HG03108 (cell line): ENCODE results near the gene ELAC1.
"Not testable (repeated sequence)": the region's sequence is repeated elsewhere in the genome, so short reads cannot be mapped to it uniquely, and the experiment has no call there.

Experiments used
- ATAC-seq: cut with Tn5 transposase; IDR thresholded peaks from one replicate; pipeline ENCODE4 v1.9.1; 2021; ENCODE audit warnings: moderate library complexity; ENCODE audit not compliant: unreplicated experiment

The ELAC1 gene

GRCh38 chr18:50970006-50970405 lies 2.2 kb downstream of the ELAC1 start:
- ATAC-seq = no peak

DNA sequence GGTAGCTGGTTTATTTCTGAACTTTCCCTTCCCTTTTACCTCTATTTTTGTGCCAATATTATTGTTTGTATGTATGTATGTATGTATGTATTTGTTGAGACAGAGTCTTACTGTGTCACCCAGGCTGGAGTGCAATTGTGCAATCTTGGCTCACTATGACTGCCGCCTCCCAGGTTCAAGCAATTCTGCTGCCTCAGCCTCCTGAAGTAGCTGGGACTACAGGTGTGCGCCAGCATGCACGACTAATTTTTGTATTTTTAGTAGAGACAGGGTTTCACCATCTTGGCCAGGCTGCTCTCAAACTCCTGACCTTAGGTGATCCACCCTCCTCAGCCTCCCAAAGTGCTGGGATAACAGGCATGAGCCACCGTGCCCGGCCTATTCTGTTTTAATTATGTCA lies 4.6 kb downstream of the ELAC1 start:
- ATAC-seq = not testable (repeated sequence)

DNA sequence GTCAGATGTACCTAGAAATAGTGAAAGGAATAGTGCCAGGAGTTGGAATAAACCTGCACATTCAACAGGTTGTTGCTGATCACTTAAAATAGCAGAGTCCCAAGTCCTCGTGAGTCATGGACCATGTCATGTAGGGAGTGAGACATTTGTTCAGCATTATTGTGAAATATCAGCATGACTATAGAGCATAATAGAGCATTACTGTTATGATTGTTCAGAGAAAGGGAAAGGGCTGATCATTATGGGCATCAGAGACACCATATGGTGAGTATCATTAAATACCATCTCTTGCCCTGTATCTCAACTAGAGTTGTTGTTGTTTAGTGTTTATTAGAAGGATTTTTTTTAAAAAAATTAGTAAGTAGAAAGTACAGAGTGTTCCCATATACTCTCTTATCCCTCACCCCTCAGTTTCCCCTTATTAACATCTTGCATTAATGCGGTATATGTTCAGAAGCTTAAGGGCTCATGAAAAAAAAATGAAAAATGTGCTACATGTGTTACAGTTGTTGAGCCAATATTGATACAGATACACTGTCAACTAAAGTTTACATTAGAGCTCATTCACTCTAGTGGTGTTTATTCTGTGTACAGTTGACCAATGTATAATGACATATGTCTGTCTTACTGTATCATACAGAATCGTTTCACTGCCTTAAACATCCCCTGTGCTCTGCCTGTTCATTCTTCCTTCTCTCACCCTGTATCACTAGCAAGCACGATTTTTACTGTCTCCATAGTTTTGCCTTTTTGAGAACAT lies 5.7 kb downstream of the ELAC1 start:
- ATAC-seq = no peak

GRCh38 chr18:50977037-50977760 lies 9.4 kb downstream of the ELAC1 start:
- ATAC-seq = no peak

DNA sequence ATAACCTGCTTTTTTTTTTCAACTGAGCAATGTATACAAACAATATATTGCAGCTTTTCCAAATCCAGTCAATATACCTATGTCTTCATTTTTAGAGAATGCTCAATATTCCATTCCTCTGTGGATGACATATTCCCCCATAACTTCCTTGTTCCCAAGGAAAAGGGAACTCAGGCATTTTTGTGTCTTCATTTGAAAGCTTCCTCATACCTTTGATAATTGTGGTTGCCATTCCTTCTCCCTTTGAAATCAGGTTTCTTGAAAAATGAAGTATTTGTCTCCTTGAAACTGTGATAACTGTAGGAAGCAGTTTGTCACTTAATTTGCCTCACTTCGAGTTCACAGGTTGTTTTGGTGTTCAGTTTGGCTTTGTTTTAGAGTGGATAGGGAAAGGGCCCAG lies 13.5 kb downstream of the ELAC1 start:
- ATAC-seq = no peak

DNA sequence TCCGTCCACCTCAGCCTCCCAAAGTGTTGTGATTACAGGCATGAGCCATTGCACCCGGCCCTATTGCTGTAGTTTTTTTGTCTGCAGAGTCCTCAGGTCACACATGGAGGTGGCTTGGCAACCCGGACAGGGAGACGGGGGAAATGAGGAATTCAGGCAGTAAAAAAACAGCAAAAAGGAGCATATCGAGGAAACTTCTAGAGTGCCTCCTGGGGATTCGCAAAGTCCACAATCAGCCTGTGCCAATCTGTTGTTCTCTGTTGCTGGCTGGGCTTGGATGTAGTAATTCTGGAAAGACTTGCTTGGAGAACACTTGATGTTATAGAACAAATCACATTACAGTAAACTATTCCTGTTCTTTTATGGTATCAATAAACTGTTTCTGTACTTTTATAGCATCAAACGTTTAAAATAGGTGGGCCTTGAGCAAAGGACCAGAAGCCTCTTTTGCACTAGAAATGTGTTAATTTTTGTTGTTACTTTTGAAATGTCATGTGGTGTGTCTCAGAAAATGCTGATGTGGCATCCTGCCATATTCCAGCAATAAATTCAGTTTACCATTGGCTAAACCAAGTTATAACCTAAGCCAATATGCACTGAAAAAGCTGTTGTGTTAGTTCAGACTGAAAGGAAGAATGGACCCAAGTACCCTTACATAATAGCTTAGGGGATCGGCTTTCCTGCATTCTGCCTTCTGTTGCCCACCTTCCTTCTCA lies 14.4 kb downstream of the ELAC1 start:
- ATAC-seq = no peak

GRCh38 chr18:50982802-50983179 lies 15.0 kb downstream of the ELAC1 start:
- ATAC-seq = no peak

DNA sequence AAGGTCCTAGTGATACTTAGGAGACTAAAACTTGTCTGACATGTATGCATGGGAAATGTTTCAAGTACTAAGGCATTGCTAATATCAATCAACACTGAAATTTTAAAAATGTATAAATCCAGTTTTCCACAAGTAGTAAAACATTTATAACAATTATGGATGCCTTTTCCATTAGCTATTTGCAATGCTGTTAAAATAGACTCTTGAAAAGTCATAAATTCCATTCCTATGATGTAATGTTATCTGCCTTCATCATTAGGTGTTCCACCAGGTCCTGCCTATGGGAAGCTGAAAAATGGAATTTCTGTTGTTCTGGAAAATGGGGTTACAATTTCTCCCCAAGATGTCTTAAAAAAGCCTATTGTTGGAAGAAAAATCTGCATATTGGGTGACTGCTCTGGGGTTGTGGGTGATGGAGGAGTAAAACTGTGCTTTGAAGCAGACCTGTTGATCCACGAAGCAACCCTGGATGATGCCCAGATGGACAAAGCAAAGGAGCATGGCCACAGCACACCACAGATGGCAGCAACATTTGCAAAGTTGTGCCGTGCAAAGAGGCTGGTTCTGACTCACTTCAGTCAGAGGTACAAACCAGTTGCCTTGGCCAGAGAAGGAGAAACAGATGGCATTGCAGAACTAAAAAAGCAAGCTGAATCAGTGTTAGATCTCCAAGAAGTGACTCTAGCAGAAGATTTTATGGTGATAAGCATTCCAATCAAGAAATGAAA lies 18.7 kb downstream of the ELAC1 start:
- ATAC-seq = no peak

DNA sequence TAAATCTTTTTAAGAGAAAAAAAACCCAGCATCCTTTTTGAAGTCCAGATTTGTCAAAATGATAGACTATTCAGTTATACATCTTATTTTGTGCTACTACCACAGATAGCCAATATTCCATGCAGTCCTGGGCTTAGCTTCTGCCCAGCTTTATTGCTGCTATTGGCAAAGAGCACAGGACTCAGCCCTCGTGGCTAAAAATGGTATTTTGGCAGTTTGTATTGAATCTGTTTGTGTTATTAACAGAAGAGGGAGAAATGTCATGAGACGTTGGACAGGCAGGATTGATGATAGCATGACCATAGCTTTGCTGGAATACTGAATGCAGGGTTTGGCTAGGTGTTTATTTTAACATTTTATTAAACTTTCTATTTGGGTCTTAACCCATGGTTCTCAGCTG lies 19.4 kb downstream of the ELAC1 start:
- no peak for ATAC-seq

DNA sequence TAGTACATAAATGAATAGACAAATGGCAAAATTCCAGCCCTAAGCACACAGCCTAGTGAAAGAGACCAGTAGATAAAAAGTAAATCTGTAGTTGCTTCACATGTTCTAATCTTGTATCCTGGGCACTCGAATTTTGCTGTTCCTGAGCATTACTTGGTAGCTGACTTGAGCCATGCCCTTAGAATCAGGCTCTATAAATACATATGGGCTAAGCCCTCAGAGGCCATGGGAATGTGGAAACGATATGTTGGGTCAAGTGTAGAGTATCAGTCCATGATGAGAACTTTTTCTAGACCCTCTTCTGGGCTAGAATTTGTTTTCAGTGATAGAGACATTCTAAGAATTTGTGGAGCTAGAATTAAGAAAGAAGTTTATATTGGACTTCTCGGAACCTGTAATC lies 21.9 kb downstream of the ELAC1 start:
- ATAC-seq = no peak

DNA sequence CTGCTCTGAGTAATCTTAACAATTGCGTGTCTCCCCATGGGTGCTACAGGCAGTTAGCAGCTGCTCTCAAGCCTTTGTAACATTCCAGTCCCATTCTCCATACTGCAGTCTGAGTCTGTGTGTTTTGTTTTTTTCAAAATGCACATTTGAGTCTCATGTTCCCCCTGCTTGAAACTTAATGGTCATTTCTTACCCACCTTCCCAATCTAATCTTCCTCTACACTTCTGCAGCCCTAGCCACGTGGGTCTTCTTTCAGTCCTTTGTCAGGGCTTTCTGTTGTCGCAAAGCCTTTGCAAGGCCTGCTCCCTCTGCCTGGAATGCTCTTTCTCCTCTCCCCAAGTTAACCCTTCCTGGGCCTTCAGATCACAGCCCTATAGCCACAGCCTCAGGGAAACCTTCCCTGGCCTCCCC lies 24.5 kb downstream of the ELAC1 start:
- ATAC-seq = no peak

GRCh38 chr18:50994031-50994430 lies 26.2 kb downstream of the ELAC1 start:
- no peak for ATAC-seq

GRCh38 chr18:51003174-51003573 lies 35.3 kb downstream of the ELAC1 start:
- not testable (repeated sequence) for ATAC-seq

DNA sequence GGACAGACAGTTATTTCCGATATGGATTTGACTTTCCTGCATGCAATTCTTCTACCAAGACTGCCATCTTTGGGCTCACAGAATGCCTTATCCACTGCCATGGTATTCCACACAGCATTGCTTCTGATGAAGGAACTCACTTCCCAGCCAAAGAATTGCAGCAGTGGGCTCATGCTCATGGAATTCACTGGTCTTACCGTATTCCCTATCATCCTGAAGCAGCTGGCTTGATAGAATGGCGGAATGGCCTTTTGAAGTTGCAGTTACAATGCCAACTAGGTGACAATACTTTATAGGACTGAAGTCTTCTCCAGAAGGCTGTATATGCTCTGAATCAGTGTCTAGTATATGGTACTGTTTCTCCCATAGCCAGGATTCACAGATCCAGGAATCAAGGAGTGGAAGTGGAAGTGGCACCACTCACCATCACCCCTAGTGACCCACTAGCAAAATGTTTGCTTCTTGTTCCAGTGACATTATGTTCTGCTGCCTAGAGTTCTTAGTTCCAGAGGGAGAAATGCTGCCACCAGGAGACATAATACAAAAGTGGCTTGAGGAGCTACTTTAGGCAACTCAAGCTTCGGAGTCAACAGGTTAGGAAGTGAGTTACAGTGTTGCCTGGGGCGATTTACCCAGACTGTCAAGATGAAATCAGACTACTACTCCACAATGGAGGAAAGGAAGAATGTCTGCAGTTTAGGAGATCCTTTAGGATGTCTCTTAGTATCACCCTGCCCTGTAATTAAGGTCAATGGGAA lies 38.4 kb downstream of the ELAC1 start:
- no peak for ATAC-seq

DNA sequence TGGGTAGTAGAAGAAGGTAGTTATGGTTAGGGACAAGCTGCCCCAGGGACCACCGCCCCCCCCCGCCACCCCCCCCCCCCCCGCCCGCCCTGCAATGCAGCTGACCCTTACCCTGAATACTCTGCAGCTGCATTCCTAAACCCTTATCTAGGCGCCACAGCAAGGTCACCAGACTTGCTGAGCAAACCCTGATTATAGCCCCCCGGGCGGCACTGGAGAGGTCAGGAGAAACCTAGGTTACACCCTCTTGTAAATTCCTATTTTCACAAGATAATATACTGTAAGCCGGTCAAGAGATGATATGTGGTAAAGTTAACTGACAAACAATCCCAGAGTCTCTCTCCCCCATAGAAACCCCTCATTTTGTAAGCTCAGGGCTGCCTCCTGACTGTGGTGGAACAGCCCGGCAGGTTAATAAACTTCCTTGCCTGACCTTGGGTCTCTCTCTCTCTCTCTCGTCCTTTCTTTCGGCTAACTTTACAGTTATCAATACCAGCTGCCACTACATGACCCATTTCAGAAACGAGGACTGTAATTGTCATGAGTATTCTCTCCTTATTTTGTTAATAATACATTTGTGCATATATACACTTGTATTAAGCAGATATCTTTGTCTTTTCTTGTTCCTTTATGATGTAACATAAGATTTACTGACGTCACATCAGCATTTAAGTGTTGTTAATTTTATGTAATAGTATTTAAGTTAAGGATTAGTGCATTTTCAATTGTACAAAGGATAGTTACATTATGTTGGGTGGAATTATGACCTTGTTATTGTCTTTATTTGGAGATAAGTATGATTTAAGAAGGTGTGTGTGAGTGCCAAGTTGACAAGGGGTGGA lies 39.3 kb downstream of the ELAC1 start:
- ATAC-seq = no peak

DNA sequence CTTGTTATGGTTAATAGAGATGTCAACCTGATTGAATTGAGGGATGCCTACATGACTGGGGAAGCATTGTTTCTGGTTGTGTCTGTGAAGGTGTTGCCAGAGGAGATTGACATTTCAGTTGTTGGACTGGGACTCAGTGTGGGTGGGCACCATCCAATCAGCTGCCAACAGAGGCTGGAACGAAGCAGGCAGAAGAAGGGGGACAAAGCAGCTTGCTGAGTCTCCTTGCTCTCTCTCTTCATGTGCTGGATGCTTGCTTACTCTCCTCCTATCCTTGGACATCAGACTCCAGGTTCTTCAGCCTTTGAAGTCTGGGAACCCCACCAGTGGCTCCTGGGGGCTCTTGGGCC lies 39.9 kb downstream of the ELAC1 start:
- no peak for ATAC-seq

DNA sequence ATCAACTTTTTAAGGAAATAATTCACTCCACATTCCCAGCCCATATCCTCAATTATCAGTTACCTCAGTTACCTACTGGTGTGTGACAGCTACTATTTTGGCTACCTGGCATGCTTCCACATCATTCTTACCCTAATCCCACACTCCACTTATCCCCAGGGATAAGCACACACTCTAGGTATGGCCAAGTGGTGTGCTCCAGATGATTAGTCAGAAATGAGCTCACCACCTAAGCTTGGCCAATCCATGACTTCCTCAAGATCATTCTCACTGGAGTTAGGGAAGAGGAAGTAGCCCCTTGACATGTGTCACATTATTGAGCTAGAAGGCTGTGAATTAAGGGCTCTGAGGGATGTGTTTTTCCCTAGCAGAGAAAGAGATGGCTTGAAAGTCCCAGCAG lies 41.2 kb downstream of the ELAC1 start:
- ATAC-seq = no peak

- no peak for ATAC-seq
Measured at GRCh38 chr18:51010218-51010617, 42.4 kb downstream of the ELAC1 start.

DNA sequence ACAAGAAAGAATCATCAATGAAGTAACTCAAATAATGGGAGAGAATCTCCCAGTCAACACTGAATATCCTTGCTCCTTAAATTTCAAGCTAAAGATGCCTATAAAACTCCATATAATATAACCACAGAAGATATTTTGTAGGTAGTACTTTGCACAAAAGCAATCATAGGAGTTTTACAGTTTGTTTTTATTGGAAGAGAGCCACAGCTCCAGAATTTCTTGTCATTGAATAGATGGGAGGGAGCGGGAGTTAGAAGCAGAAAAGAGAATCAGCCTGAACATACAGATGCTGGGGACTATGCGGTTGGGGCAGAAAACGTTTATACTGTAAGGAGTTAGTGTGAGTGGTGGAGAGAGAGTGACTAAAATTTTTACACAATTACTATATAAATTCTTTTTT lies 43.9 kb downstream of the ELAC1 start:
- no peak for ATAC-seq

DNA sequence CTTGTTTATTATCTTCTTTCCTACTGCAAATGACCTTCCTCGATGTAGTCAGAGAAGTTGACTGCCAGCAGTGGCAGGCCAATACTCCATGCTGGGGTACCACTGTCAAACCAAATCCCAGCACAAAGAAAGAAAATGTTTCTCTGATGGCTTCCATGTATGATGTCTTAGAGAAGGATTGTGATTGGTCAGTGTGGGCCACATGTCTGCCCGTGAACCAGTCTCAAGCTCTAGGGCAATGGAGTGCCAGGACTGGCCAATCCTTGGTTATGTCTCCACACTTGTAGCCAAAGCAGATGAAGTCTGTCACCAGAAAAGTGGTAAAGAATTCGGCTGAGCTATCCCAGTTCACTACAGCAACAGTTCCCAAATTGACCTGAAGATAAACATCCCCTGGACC lies 44.6 kb downstream of the ELAC1 start:
- no peak for ATAC-seq
